CD4-positive, alpha-beta T cell treated with Interferon alpha-2 for 1 hour (primary cell): ENCODE results near the gene AKAP6.

Experiments used
- DNase-seq, 2 donors: peaks; one replicate each; pipeline ENCODE4 v3.0.0-alpha.2; 2020 to 2022

AKAP6 gene

DNA sequence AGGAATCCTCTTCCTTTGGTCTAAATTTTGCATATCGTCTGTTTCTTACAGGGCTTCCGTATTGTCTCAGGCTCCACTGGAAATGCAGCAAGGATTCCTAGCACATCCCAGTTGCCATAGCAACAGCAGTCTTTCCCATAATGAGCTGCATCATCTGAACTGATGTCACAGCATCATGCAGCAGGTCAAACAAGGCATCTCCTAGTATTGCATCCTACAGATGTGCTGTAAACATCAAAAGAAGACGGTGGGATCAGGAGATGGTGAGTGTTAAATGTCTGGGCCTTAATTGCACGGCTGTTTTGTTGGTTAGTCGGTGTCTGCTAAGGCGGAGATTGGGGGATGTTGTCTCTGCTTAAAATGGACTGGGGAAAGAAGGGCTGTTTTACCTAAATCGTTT, at the start of gene AKAP6:
TSS of gene AKAP6 (plus strand) at position 153 of the 400 bp plus-strand sequence. CDS start 104,196 bp downstream, outside the sequence.
- no peak for DNase-seq

GRCh38 chr14:32286602-32287001, 42.5 kb upstream of the AKAP6 start:
- DNase-seq: no peak

DNA sequence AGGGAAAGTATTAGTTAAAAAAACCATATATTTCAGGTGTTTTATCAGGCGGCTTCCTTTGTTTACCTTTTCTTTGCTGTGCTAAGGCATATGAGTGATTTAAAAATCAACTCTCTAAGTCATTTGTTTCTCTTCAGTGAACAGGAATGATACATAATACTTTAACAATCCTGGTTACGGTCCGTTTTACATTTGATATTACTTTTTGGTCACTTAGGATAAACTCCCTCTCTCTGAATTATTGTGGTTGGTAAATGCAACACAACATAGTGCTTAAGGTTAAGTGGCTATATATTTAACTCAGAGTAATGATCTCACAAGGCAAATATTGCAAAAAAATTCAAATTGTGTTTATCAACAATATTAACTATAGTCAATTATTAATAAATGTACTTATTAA, 32.7 kb upstream of the AKAP6 start:
- no peak for DNase-seq

GRCh38 chr14:32298346-32298745, 30.8 kb upstream of the AKAP6 start:
- no peak for DNase-seq

DNA sequence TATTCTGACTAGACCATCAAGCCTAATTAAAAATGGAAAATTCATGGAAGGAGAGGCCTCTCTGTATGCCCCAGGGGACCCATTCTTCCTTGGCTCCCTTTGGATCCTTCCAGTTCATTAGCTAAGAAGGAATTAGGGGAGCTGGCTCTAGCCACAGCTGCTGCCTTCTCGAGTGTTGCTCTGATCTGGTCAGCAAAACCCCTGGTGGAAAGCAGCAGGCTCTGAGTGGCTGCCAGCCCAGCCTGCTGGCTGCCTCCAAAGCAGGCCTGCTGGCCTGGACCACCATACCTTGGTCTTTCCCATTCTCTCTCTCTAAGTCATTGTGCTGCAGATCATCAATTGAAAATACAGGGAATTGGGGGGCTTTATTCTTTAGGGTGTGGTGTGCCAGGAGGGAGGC, 29.0 kb upstream of the AKAP6 start:
- DNase-seq: no peak

DNA sequence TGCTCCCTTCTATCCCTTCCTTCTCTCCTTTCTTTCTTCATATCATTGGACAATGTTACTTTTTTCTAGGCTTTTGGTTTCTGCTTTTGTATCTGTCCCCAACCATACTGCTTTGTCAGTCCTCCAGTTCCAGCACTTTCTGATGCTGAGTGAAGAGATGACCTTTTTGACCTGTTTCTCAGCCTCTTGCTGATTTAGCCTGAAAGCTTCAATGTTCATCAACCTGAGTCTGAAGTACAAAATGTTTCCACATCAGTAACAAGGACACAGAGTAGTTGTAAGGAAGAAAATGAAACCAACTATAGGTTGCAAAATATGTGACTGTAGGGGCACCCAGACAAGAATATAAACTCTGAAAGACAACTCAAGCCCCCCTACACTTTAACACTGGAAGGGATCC, 25.2 kb upstream of the AKAP6 start:
- DNase-seq: no peak

- no peak for DNase-seq
Observed at GRCh38 chr14:32304296-32304695, 24.8 kb upstream of the AKAP6 start.

DNA sequence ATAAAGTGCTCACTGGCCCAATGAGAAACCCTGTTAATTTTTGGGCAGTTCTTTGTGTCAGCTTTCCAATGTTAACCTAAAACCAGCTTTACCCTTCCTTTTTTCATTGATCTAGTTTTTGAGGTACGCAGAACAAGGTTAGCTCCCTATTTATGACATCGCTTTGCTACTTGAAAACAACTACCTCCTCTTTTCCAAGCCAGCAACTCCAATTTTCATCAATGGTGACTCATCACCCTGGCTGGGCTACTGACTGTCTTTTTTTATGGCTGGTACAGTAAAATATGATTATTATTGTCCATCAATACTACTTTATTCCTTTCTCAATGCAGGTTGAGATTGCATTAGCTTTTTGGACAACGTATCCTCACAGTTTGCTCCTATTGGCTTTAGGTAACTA, 22.5 kb upstream of the AKAP6 start:
- no peak for DNase-seq

GRCh38 chr14:32307881-32308582, 21.1 kb upstream of the AKAP6 start:
- DNase-seq: no peak

DNA sequence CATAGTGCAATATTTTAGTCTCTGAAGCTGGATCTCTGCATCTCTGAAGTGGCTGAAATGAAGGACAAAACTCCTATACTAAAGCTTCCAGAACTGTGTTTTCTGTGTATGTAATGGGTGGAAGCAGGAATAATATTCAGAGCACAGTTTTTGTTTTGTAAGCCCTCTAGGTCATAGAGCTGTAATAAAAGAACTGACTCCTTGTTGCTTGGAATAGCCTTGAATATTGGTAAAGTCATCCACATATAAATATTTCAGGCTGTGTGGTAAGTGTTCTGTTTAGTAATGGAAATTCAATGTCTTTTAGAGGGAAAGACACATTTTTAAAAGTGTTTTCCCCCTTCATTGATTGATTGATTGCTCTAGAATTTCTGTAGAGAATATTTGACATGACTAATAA, 18.2 kb upstream of the AKAP6 start:
- no peak for DNase-seq

- no peak for DNase-seq
Observed at GRCh38 chr14:32311294-32312009, 17.6 kb upstream of the AKAP6 start.

GRCh38 chr14:32312010-32312331, 17.1 kb upstream of the AKAP6 start:
- no peak for DNase-seq

- no peak for DNase-seq
Observed at GRCh38 chr14:32313844-32314376, 15.2 kb upstream of the AKAP6 start.

- DNase-seq: no peak
Observed at GRCh38 chr14:32318087-32318795, 10.9 kb upstream of the AKAP6 start.

GRCh38 chr14:32319368-32320049, 9.6 kb upstream of the AKAP6 start:
- no peak for DNase-seq

DNA sequence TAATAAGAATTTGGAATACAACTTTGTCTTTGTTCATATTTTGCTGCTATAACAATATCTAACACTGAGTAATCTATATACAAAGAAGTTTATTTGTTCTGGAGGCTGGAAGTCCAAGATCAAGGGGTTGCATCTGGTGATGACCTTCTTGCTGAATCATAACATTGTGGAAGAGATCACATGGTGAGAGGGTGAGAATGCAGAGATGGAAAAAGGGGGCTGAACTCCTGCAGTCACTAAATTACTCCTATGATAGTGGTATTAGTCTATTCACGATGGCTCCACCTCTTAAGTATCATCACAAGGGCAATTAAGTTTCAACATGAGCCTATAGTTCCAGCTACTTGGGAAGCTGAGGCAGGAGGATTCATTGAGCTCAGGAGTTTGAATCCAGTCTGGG, 4.5 kb upstream of the AKAP6 start:
- no peak for DNase-seq

GRCh38 chr14:32327255-32327961, 1.7 kb upstream of the AKAP6 start:
- no peak for DNase-seq

- no peak for DNase-seq
Observed at GRCh38 chr14:32329690-32330285, 690 bp downstream of the AKAP6 start.

DNA sequence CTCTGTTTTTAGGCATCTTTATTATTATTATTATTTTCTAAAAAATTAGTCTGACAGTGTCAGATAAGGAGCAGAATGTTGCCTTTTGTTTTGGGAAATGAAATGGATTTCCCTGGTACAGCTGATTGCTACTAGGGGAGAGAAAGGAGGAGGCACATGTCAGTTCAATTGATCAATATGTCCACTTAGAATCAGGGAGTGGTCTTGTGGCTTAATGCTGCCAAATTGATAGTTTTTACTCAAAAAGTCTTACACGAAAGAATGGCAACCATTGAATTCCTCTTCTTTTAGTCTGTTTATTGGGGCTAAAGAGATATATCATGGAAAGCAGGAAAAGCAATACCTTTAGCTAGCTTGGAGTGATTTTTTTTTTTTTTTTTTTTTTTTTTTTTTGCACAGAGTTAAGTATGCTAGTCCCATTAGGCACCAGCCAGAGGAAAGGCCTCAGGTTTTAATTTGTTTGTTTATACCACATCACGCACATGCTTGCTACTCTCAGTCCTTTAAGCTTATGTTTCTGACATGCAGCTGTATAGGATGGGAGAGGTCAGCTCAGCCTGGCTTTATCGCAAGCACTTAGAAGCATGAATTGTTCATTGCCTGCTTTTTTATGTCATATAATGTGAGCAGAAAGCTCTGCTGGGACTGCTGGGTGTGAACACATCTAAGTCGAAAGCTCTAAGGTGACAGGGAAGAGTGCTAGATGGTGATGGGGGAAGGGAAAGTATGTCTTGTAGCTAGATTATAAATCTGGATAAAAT, 1.4 kb downstream of the AKAP6 start:
- DNase-seq: no peak

DNA sequence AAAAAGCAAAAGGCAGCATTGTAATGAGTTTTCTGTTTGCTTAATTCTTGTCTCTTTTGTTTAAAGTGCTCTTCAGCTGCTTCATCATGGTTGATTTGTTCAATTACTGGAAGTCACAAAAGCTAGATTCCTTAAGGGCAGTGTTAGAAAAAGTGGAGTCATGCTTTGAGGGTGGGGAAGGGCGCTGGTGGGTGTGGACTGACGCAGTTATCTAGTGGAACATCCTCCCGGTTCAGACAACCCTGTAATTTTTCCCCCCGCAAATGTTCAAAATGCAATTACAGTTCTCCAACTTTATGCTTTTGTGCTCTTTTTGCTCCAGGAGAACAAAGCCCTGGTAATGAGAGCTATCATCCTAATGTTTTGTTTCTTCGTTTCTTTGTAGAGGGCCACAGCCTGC, 2.1 kb downstream of the AKAP6 start:
- DNase-seq: no peak
